Measurements from ENCODE around the gene HOXD11.

HOXD11 gene

DNA sequence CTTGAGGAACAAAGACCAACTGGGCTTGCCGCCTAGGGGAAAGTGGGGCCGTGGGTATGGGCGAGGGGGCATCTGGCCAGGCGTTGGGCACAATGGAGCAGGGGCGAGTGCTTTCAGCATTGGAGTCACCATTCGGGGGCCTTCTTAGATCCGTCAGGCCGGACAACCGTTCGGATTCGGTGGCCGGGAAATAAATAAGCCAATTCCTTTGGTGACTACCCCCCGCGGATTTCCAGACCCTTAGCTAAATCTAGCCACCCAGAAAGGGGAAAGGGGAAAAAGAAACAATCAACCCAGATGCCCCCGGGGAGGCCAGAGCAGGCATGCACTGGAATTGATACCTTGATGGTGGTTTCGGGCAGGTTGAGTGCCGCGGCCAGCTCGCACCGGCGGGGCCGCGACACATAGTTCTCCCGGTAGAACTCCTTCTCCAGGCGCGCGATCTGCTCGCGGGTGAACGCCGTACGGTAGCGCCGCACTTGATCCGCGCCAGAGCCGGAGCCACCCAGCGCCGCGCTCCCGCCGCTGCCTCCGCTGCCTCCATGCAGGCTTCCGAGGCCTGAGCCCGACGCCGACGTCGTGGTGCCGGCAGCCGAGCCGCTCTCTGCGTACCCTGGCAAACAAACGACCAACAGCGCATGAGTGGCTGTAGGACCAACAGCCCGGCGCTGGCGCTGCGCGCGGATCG is 25.1 kb upstream of the HOXD11 start:
- no peak for FAIRE-seq

DNA sequence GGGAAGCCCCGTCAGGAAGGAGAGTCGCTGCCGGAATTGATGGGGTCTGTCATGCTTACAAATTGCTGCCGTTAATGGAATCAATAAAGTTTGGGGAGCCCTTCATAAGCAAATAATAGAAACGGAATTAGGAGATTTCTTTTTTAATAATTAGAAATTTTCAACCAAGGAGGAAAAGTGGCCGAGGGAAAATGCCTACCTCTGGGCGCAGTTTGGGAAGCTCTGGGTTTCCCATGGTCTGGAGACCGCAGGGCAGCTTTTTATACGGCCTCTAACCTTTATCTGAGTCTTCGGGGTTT is 24.6 kb upstream of the HOXD11 start:
- no peak for FAIRE-seq

DNA sequence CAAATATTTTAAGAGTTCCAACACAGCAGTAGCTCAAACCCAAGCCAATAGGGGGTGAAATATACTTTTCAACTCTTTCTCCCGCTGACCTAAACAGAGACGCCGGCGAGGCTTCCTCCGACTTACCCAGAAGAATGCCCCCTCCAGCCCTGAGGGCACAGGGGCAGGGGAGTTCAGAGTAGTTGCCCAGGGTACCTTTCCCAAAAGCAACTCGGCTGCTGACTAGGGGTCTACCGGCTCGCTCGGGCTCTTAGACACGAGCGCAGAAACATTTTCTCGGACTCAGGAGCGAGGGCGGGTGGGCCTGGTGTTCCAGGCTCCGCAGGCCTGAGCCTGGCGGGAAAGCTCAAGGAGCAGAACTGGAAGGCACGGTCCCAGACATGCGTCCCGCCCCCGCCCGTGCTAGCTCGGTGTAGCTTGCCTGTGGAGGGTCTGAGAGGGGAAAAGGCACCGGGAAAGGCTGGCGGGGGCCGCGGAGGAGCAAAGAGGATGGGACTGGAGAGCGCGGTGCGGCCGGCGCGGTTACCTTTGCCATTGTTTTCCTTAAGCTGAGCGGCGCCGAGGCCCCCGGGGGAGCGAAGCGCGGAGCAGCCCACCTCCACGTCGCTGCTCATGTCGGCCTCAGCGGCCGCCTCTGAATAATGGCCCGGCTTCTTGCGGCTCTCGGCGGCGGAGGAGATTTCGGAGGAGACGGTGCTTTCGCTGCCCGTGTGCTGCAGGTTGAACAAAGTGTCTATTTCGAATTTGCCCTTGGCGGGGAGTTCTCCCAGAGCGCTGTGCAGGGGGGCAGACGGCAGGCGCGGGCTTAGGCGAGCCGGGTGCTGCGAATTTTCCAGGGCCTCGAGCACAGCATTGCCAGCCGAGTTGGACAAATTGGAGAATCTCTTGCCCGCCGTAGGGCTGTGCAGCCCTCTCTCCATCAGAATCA is 24.0 kb upstream of the HOXD11 start:
- no peak for FAIRE-seq

DNA sequence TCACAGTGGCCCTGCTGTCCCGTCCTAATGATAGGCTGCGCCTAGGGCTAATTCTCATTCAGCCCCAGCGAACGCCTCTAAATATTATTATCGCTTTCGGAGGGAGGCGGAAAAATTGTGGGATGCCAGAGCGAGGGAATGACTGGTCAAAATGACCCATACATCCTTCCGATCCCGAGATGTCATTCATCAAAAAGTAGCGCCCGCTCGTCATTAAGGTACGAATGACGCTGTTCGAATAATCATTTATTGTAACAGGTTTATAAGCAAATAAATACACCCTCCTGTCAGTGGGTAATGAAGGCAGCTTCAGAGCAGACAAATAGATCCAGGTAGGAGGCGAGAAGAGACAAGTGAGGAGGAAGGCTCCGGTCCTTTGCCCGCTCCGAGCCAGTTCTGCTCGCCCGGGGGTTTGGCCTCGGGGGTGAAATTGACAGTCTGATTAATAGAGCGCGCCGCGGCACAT is 23.3 kb upstream of the HOXD11 start, which contains the start of gene EVX2:
Gene EVX2 (minus strand): TSS at position 167 of the 466 bp plus-strand sequence. CDS start 186 bp downstream, outside the sequence.
- FAIRE-seq = no peak

DNA sequence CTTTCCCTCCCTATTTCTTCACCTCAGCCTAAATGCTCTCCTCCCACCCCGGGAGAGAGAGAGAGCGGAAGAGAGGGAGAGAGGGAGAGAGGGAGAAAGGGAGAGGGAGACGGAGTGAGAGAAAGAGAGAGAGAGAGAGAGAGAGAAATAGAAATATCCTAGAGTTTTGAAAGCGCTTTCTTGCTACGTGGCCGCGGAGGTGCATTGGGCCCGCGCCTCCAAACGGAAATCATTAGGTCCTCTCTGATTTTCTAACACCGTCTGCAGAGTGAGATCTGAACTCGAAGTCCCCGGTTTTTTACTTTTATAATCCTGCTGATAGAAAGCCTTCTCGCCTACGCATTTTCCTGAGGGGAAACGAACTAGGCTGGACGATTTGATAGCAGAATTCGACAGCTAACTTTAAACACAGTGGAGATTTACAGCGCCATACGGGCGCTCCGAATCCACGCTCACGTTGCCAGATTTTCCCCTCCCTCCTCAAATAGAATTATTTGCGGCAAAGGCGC is 22.4 kb upstream of the HOXD11 start:
- FAIRE-seq = no peak

DNA sequence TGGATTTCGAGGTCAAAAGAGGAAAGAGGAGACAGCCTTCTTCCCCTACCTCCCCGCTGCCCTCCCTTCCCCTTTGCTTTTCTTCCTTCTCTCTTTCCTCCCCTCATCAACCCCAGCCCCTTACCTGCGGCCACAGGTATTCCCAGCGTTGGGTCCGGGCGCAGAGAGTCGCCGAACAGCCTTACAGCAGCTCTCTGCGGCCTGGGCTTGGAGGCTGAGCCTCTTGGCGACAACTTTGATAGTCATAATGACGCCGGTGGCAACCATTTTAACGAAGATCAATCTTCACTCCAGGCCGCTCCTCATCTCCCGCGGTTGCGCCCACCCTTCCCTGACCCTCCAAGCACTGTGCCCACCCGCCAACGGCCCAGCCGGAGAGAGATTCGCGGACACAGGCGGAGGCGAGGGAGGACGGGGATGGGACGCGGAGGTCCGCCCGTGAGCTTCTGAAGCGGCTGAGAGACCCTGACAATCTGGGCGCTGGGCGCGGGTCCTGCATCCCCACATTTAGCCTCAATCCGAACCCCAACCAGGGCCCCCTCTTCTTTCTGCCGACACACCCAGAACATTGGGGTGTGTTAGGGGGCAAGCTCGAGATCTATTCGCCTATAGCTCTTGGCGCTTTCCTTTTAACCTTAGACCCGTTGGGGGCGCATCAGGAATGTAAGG is 21.8 kb upstream of the HOXD11 start:
- no peak for FAIRE-seq

DNA sequence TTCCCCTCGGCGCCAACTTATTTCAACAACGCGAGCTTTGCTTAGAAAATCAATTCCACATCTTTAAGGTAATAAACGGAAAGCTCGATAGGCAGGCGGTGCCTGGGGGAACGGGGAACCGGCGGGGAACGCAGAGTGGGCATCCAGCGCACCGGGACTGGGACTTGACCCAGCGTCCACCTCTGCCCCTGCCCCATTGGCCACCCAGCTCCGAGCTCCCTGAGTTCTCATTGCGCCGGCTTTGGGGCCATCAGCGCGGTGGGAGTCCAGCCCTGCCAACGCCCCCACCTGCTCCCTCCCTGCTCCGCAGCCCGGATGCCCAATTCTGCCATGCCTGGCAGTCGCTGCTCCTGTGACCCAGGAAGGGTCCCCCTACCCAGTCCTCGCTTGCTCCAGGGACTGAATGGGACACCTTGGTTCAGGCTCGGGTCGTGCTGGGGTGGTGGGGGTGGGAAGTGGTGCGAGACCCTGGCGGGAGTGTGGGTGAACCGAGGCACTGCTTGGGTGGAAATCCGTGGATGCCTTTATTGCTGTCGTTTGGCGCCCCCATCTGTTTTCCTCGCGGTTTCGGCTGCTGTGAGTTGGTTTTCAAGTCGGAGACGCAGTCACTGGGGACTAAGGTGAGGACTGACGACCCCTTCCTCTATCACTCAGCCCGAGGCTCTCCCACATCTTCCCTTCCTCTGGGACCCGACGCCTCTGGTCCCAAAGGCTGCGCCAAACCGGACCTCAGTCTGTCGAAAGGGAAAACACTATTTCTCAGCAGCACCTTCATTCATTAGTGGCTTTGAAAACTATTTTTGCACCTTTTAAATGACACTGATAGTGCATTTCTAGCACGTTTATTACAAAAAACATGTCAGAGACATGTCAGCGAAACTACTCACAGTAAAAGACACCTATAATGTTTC is 21.0 kb upstream of the HOXD11 start:
- FAIRE-seq = no peak

DNA sequence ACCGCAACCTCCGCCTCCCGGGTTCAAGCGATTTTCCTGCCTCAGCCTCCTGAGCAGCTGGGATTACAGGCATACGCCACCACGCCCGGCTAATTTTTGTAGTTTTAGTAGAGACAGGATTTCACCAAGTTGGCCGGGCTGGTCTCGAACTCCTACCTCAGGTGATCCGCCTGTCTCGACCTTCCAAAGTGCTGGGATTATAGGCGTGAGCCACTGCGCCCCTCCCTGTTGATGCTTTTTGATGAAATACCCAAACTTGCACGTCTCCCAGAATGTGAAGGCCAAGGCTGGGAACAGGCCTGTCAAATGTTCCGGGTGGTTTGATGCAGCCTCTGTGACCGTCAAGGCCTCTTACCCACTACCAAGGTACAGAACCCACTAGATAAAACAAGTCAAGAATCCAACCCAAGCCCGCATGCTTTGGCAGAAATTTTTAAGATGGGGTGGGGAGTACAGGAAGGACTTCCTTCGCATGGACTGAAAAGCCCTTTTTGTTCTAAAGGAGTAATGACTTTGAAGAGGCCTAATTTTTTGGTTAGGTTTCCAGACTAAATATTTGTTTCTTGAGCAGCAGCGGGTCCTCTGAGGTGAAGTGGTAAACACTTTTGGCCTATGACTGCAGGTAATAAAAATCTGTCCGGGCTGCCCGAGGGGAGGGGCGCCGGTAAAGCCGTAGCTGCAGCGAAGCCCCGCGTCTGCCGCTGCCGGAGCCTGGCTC is 19.6 kb upstream of the HOXD11 start:
- FAIRE-seq = no peak

DNA sequence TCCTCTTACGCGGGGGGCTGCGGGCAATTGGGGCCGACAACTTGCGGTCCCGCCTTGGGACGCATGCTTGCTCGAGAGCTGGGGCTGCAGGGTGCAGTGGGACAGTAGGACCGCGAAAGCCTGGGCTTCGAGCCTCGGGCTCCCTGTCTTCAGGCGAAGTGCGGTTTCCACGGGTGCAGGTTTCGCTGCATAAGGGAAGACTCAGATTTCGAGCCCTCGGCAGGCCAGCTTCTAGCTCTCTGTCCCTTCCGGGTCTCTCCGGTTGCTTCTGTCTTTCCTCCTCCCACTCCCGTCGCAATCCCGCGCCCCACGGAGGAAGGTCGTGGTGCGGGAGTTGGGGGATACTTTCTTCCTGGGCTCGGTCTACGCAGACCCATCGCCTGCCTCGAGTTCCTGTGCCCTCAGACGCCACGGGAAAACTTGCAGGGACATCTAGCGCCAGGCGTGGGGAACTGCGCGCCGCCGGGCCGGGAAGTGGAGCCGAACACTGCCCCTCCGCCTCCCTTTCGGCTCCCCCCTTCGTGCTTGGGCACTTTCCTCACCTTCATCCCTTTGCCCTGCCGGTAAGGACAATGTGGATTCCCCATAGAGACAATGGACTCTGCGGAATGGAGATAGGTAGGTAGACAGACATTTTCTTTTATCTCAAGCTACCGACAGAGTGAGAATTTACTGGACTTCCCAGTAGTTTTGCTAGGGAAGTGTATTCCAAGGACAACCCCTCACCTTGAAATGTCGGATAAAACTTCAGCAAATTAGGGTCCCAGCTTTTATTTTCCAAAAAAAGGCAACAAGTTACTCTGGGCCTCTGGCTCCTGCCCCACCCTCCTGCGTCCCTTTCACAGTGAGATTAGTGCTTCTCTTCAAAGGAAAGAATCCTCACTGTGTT is 18.8 kb upstream of the HOXD11 start:
- no peak for FAIRE-seq

DNA sequence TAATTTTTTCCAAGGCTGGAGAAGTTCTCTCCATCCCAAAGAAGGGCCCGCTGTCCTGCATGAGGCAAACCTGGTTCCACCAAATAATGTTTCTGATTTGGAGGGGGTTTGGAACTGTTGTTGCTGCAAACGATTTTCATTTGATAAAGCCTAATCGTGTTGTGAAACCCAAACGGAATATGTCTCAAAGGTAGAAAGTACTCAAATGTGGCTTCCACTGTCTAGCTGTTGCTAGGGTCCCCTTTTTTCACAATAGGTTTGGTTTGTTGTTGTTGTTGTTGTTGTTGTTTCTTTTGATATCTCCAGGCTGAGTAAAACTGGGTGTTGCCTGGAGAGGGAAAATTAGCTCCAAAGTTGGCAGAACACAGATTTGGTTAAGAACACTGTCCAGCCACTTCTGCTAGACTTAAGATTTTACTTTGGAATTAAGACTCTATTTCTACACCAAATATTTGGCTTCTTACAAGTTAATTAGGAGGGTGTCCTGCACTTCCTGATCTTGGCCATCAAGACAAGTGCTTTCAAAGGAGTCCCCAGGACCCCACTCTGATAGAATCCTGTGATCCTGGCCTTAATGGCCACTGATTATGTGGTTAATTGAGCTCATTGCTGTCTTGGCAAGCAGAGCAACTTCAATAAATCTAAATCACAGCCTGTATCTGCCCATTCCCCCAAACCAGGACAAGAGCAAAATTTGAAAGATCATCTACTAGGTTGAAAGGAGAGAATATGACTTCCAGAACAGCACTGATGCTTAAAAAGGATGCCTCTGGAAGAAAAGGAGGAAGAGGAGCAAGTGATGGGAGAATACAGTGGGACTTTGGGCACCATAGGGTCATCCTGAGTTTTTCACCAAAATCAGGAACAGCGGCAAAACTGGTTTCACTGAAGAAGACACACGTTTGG is 17.9 kb upstream of the HOXD11 start:
- FAIRE-seq = no peak

DNA sequence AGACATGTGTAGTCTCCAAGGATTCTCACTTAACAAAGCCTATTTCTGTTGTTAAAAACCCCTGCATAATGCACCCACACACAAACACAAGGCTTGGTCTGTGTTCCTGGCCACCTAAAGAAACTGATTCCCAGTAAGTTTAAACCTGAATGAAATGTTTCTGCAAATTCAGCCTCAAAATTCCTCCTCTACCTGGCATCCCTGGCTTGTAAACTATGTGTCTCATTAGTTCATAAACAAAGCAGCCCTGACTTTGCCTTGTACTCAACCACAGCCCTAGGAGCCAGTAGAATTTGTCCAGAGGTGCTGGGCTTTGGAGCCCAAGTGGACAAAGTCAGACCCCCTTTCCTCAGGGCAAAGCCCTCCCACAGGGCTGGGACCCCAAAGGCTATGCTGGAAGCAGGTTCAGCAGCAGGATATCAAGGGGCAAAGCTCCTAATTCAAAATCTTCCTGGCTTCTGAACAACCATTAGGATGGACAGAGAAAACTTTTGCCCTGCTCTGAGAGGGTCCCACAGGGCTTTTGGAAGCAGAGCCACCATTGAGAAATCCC is 17.2 kb upstream of the HOXD11 start:
- FAIRE-seq = no peak

DNA sequence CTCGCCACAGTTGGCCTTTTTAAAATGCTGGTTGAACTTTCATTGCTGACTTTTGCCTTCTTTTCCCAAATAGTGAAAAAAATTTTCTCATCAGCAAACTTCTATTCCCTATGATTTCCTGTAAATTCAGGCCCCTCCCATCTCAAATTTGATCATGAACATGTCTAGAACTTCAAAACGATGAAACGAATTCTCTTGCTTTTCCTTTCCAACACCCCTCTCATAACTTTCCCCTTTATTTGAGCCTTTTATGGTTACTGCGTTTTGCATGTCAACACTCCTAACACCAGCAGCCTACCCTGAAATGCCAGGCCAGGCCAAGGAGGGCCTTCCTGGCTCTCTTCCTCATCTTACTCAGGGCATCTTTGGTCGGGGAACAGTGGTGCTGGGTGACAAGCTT is 16.2 kb upstream of the HOXD11 start:
- no peak for FAIRE-seq

DNA sequence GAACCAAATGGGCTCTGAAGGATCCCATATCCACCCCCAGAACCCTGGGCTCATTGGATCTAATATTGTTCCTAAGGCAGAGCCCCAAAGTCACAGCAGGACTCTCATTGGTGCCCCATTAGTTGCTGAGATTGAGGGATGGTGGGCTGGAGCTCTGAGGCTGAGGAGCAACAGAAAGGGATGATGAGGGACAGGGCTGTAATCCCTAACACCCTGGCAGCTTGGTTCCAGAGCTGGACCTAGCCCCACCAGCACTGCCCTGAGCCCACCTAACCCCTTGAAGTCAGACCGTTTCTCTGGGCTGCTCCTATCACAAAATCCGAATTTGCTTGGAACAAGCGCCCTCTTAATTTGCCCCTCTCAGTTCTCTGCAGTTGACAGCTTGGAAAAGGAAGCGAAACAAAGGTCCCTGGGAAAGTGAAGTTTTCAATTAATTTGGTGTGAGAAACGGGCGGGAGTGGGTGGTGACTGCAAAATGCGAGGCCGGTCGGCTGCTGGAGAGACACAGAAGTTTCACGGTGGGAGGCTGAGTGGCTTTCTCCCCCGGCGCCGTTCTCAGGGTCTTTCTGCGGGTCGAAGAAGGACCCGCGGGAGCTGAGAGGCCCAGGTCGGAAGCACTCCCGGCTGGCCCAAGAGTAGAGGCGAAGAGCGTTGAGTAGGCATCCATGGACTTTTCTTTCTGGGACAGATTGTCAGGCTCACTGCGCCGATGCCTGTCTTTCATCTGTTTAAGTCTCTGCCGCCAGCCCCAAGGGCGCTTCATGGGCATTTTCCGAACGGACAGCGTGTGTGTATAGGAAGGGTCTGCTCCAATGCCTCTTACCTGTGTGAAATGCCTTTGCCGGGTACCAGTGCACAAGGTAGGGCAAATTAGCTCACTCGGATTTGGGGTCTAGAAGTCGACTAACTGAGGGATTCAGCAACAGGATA is 15.5 kb upstream of the HOXD11 start:
- no peak for FAIRE-seq

DNA sequence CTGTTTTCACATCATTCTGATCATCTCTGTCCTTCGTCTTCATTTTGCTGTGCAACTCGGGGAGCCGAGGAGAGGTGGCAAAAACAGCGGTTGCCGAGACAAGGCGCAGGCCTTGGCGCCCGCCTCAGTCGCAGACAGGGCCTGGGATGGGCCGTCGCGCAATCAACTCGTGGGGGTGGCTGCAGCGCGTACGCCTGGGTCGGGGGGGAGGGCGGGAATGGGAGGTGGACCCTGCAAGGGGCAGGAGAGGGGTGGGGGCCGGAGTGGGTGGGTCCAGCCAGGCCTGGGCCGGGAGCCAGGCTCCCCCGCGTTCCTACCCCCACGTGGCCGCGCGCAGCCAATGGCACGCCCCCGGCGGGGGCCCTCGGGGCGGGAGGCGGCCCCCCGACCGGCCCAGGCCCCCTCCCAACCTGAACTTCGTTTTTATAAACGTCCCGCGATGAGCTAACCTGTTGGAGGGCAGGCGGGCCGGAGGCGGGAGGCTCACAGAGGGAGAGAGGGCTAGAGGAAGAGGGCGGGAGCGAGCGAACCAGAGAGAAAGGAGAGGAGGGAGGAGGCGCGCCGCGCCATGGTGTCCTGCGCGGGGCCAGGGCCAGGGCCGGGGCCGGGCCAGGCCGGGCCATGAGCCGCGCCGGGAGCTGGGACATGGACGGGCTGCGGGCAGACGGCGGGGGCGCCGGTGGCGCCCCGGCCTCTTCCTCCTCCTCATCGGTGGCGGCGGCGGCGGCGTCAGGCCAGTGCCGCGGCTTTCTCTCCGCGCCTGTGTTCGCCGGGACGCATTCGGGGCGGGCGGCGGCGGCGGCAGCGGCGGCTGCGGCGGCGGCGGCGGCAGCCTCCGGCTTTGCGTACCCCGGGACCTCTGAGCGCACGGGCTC is 14.6 kb upstream of the HOXD11 start, which contains the start of gene HOXD13:
Gene HOXD13 (plus strand): TSS at position 452 of the 875 bp plus-strand sequence. CDS start 170 bp downstream, at position 622.
- no peak for FAIRE-seq

DNA sequence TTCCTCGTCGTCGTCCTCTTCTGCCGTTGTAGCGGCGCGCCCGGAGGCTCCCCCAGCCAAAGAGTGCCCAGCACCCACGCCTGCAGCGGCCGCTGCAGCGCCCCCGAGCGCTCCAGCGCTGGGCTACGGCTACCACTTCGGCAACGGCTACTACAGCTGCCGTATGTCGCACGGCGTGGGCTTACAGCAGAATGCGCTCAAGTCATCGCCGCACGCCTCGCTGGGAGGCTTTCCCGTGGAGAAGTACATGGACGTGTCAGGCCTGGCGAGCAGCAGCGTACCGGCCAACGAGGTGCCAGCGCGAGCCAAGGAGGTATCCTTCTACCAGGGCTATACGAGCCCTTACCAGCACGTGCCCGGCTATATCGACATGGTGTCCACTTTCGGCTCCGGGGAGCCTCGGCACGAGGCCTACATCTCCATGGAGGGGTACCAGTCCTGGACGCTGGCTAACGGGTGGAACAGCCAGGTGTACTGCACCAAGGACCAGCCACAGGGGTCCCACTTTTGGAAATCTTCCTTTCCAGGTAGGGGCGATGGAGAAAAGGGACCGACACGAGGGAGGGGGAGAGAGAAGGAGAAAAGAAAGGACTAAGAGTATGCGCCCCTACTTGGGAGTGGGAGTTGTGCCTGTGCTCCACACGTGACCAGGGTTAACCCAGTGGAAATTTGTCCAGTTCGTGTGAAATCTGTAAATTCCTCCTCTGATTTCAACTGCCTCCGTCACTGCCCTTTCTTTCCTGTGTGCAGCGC is 13.8 kb upstream of the HOXD11 start:
- no peak for FAIRE-seq

DNA sequence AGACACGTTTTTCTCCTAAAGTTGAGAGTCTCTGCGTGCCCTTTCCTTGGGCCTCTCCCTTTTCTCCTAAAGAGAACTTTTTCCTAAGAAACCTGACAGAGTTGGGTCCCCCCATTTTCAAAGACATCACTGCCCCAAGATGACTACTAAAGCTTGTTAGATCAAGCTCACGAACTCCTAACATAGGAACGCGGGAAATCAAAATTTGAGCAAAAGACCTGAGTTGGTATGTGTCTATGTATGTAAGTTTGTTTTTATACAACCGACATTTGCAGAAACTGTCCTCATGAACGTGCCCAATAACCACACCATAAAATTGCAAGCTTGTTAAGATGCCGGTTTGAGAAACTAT is 13.2 kb upstream of the HOXD11 start:
- no peak for FAIRE-seq

All from endometrium (tissue), 2 donors.